HCT116 (cell line): ENCODE data around the gene STX2. TPM values are rescaled to one million over a fixed set of nuclear protein-coding genes. Genes with fewer than 3 reads are reported as not detected.

Experiments
- ATAC-seq: fragments of 200-7000 bp; cut with Tn5 transposase; 2 replicates; pipeline ENCODE4 v1.9.1; 2020; ENCODE audit warnings: mild to moderate bottlenecking, moderate library complexity
- BruUV-seq: library from RNA; stranded (reverse); fragments of 400-500 nt; replicated peaks from 2 replicates; lab custom pipeline; 2021; lab: Mats Ljungman, UMichigan
- CTCF ChIA-PET: fragments of 300-600 bp; sonication (Branson Sonifier 250); formaldehyde crosslinking; loops from one replicate; lab custom pipeline; 2021; ENCODE audit warnings: antibody characterized with exemption; lab: Charles Lee
- POLR2A ChIA-PET: fragments of 300-600, 350-600 bp; sonication (Branson Sonifier 250); formaldehyde crosslinking; loops from one replicate; lab custom pipeline; 2021; ENCODE audit warnings: antibody characterized with exemption; lab: Charles Lee
- RAD21 ChIA-PET, 2 experiments: fragments of 300-600 bp; sonication (Branson Sonifier 250); formaldehyde crosslinking; loops; one replicate each; lab custom pipeline; 2023; ENCODE audit warnings: low total read pairs in 2 of 2; ENCODE audit not compliant: uncharacterized antibody in 2 of 2, unreplicated experiment in 2 of 2, low non-redundant PET in 1 of 2; lab: Charles Lee
- DNase-seq: peaks from one replicate; pipeline ENCODE4 v3.0.0-alpha.2; 2010; ENCODE audit warnings: low read depth, low spot score
- H2AFZ ChIP-seq: fragments of 200-600 bp; shearing (Covaris generic), sonication (generic); 2 replicates; pipeline ENCODE4 v1.6.1; 2017; ENCODE audit warnings: low read depth, mixed run types, mixed read lengths, antibody characterized with exemption, low read length; ENCODE audit not compliant: poor library complexity, severe bottlenecking
- H3K27ac ChIP-seq: 2 replicates; pipeline ENCODE4 v1.5.1; 2012; ENCODE audit warnings: low read depth, low read length
- H3K27me3 ChIP-seq: fragments of 200-600 bp; sonication (generic); 2 replicates; pipeline ENCODE4 v1.6.1; 2016; ENCODE audit warnings: mixed run types, low read length, mixed read lengths; ENCODE audit not compliant: insufficient read depth
- H3K36me3 ChIP-seq, 2 experiments: fragments of 200-500 bp in 1 of 2; fragments of 200-600 bp in 1 of 2; sonication (Bioruptor generic) in 1 of 2; sonication (generic) in 1 of 2; 2 replicates each; pipeline versions ENCODE4 v1.5.1 to v1.6.1; 2014 to 2016; ENCODE audit warnings: low read length in 2 of 2, inconsistent platforms in 1 of 2, mixed read lengths in 1 of 2, mixed run types in 1 of 2; ENCODE audit not compliant: insufficient read depth in 2 of 2, control insufficient read depth in 1 of 2
- H3K4me1 ChIP-seq, 2 experiments: fragments of 200-600 bp in 1 of 2; sonication (generic) in 1 of 2; 2 replicates each; pipeline versions ENCODE4 v1.5.1 to v1.6.1; 2012 to 2017; ENCODE audit warnings: low read length in 2 of 2, inconsistent platforms in 1 of 2, mild to moderate bottlenecking in 1 of 2, mixed read lengths in 1 of 2, mixed run types in 1 of 2, moderate library complexity in 1 of 2; ENCODE audit not compliant: insufficient read depth in 2 of 2, control insufficient read depth in 1 of 2
- H3K4me2 ChIP-seq: fragments of 200-600 bp; sonication (generic); 2 replicates; pipeline ENCODE4 v1.6.1; 2017; ENCODE audit warnings: mixed run types, low read length, mixed read lengths
- H3K4me3 ChIP-seq, 2 experiments: fragments of 200-600 bp in 1 of 2; sonication (generic) in 1 of 2; replicated peaks in 1 of 2; 2 replicates each; pipeline ENCODE4 v1.5.1; 2011 to 2016; ENCODE audit warnings: low read length in 2 of 2, control low read depth in 1 of 2, low read depth in 1 of 2, mild to moderate bottlenecking in 1 of 2, mixed read lengths in 1 of 2, mixed run types in 1 of 2
- H3K79me2 ChIP-seq: fragments of 200-600 bp; sonication (generic); 2 replicates; pipeline ENCODE4 v1.6.1; 2017; ENCODE audit warnings: mild to moderate bottlenecking, mixed run types, low read length, moderate library complexity, mixed read lengths; ENCODE audit not compliant: insufficient read depth
- H3K9ac ChIP-seq: fragments of 200-600 bp; sonication (generic); 2 replicates; pipeline ENCODE4 v1.6.1; 2016; ENCODE audit warnings: low read length, mixed read lengths
- H3K9me2 ChIP-seq: fragments of 200-600 bp; sonication (generic), shearing (Covaris generic); 2 replicates; pipeline ENCODE4 v1.6.1; 2017; ENCODE audit warnings: mixed run types, mild to moderate bottlenecking, moderate library complexity; ENCODE audit not compliant: insufficient read depth
- H3K9me3 ChIP-seq, 2 experiments: fragments of 200-500 bp in 1 of 2; fragments of 200-600 bp in 1 of 2; sonication (Bioruptor generic) in 1 of 2; sonication (generic) in 1 of 2; 2 replicates each; pipeline ENCODE4 v1.6.1; 2014 to 2017; ENCODE audit warnings: low read length in 2 of 2, mixed read lengths in 2 of 2, inconsistent platforms in 1 of 2, low read depth in 1 of 2, mild to moderate bottlenecking in 1 of 2, mixed run types in 1 of 2, moderate library complexity in 1 of 2; ENCODE audit not compliant: control insufficient read depth in 1 of 2, insufficient read depth in 1 of 2
- H4K20me1 ChIP-seq: fragments of 200-600 bp; sonication (generic), shearing (Covaris generic); 2 replicates; pipeline ENCODE4 v1.6.1; 2017; ENCODE audit warnings: mixed run types, mild to moderate bottlenecking, moderate library complexity; ENCODE audit not compliant: insufficient read depth
- CBX3 ChIP-seq: IDR thresholded peaks from 2 replicates; pipeline ENCODE4 v1.6.1; 2012; ENCODE audit warnings: low read depth
- CEBPB ChIP-seq: IDR thresholded peaks from 2 replicates; pipeline ENCODE4 v1.6.1; 2012; ENCODE audit warnings: low read depth
- ELF1 ChIP-seq: IDR thresholded peaks from 2 replicates; pipeline ENCODE4 v1.6.1; 2012; ENCODE audit warnings: low read depth, borderline replicate concordance
- EZH2 ChIP-seq: fragments of 200-600 bp; sonication (generic); IDR thresholded peaks from 2 replicates; pipeline ENCODE4 v1.6.1; 2017; ENCODE audit warnings: antibody characterized with exemption, mixed run types
- FOSL1 ChIP-seq: IDR thresholded peaks from 2 replicates; pipeline ENCODE4 v1.6.1; 2012; ENCODE audit warnings: low read depth
- JUND ChIP-seq: IDR thresholded peaks from 2 replicates; pipeline ENCODE4 v1.6.1; 2012
- MAX ChIP-seq: IDR thresholded peaks from 2 replicates; pipeline ENCODE4 v1.6.1; 2012
- POLR2A ChIP-seq: IDR thresholded peaks from 2 replicates; pipeline ENCODE4 v1.7.0; 2011; ENCODE audit warnings: borderline replicate concordance; ENCODE audit not compliant: insufficient read depth, insufficient read length; ENCODE audit errors: extremely low read depth
- POLR2AphosphoS5 ChIP-seq: IDR thresholded peaks from 2 replicates; pipeline ENCODE4 v1.6.1; 2011; ENCODE audit warnings: mild to moderate bottlenecking, low read depth, low read length, moderate library complexity
- SP1 ChIP-seq: IDR thresholded peaks from 2 replicates; pipeline ENCODE4 v1.6.1; 2012; ENCODE audit warnings: low read depth
- SRF ChIP-seq: IDR thresholded peaks from 2 replicates; pipeline ENCODE4 v1.6.1; 2012; ENCODE audit warnings: low read depth
- YY1 ChIP-seq: IDR thresholded peaks from 2 replicates; pipeline ENCODE4 v1.6.1; 2011; ENCODE audit warnings: low read length, low read depth, moderate library complexity, mild to moderate bottlenecking; ENCODE audit not compliant: insufficient replicate concordance; ENCODE audit errors: extremely low read depth
- ZFX ChIP-seq: fragments of 450-650 bp; IDR thresholded peaks from 2 replicates; pipeline ENCODE4 v1.6.1; 2017
- ZNF274 ChIP-seq: fragments of 200-500 bp; sonication (Bioruptor generic); IDR thresholded peaks from 2 replicates; pipeline ENCODE4 v1.6.1; 2014; ENCODE audit warnings: mild to moderate bottlenecking, low read depth, low read length, inconsistent platforms
- intact Hi-C: fragments of 100-400 bp; cut with micrococcal nuclease; formaldehyde crosslinking; loops from 2 replicates; pipeline ENCODE4 v1.10.0; 2022
- total RNA-seq: library from RNA; stranded (reverse); gene quantifications from one replicate; pipeline ENCODE4 v1.2.1, GENCODE V29; 2021; ENCODE audit not compliant: unreplicated experiment
- TF ChIP-seq, protein P1 (sequence below): IDR thresholded peaks from 2 replicates; pipeline ENCODE4 v1.6.1; 2012
- TF ChIP-seq, protein P2 (sequence below), 3 experiments: fragments of 200-600 bp in 1 of 3; sonication (generic) in 1 of 3; IDR thresholded peaks in 2 of 3; conservative IDR thresholded peaks in 1 of 3; 2 replicates each; pipeline ENCODE4 v1.5.1; 2012 to 2017; ENCODE audit warnings: low read depth in 2 of 3, low read length in 2 of 3, antibody characterized with exemption in 1 of 3, borderline replicate concordance in 1 of 3, control low read depth in 1 of 3, mild to moderate bottlenecking in 1 of 3, mixed read lengths in 1 of 3, mixed run types in 1 of 3, moderate library complexity in 1 of 3; ENCODE audit not compliant: insufficient read depth in 1 of 3

The STX2 gene
- total RNA-seq, 1 experiment from 2014 or later = 19.2 TPM

DNA sequence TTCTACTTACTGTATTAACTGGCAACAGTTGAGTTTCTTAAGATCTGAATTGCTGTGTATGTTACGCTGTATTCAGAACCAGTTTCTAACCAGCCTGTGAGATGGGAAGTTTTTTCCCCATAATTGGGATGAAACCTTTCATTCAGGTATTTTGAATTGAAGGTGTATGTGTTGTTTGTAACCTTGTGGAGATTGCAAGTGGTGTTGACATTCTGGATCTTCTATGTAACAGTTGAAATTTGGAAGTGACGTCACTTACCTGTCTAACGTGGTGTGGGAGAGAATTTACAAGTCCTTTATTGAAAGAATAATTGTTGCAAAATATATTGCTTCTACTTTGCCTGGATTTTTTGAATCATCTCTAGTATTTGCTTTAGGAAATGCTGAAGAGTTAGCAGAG lies 38.3 kb upstream of the STX2 start:
- TF ChIP-seq CBX3 (no peak), ELF1 (no peak), YY1 (no peak), CEBPB (no peak), POLR2A (no peak), ZFX (no peak), SRF (no peak), POLR2AphosphoS5 (no peak; the same call in 1 of the 2 replicates), SP1 (no peak), EZH2 (no peak), FOSL1 (no peak), ZNF274 (no peak), JUND (no peak), MAX (no peak)
- TF ChIP-seq, protein P1, sequence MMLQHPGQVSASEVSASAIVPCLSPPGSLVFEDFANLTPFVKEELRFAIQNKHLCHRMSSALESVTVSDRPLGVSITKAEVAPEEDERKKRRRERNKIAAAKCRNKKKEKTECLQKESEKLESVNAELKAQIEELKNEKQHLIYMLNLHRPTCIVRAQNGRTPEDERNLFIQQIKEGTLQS = no peak
- TF ChIP-seq, protein P2, sequence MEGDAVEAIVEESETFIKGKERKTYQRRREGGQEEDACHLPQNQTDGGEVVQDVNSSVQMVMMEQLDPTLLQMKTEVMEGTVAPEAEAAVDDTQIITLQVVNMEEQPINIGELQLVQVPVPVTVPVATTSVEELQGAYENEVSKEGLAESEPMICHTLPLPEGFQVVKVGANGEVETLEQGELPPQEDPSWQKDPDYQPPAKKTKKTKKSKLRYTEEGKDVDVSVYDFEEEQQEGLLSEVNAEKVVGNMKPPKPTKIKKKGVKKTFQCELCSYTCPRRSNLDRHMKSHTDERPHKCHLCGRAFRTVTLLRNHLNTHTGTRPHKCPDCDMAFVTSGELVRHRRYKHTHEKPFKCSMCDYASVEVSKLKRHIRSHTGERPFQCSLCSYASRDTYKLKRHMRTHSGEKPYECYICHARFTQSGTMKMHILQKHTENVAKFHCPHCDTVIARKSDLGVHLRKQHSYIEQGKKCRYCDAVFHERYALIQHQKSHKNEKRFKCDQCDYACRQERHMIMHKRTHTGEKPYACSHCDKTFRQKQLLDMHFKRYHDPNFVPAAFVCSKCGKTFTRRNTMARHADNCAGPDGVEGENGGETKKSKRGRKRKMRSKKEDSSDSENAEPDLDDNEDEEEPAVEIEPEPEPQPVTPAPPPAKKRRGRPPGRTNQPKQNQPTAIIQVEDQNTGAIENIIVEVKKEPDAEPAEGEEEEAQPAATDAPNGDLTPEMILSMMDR (IDR thresholded peaks at IDR 0.05 in 2 of 3, conservative IDR thresholded peaks at IDR 0.05 in 1 of 3; ENCODE audit: borderline replicate concordance in 1 of 3, insufficient read depth in 1 of 3, low read depth in 2 of 3, low read length in 2 of 3) = no peak
- Histone ChIP-seq H4K20me1 (peaks cover 33% of the 10 kb centered on the region; the same call in 1 of the 2 replicates), H3K36me3 (peaks cover 41 to 52% of the 10 kb centered on the region in 2 experiments), H3K4me1 (peaks cover 5 to 8% of the 10 kb centered on the region in 2 experiments; a peak in 3 of 4 replicates), H3K9ac (no peak overlapping the region), H3K9me2 (no peaks in the 10 kb centered on the region), H2AFZ (no peak overlapping the region), H3K4me3 (no peak overlapping the region), H3K27ac (no peak overlapping the region), H3K9me3 (no peaks in the 10 kb centered on the region), H3K79me2 (peaks cover 46% of the 10 kb centered on the region), H3K4me2 (no peak overlapping the region), H3K27me3 (no peaks in the 10 kb centered on the region)
- POLR2A ChIA-PET = no interaction called here
- intact Hi-C loops = no loop called here
- BruUV-seq = no TSS peak
- RAD21 ChIA-PET = no interaction called here
- DNase-seq (no peak), ATAC-seq (no peak)
- CTCF ChIA-PET = no interaction called here
